ENCODE results near the gene ACAD9. TPM values are rescaled to one million over a fixed set of nuclear protein-coding genes. Genes with fewer than 3 reads are reported as not detected.
A peak's percentile ranks its signal among the peaks of the same experiment; 100 is the strongest.
"Not testable (repeated sequence)": the region's sequence is repeated elsewhere in the genome, so short reads cannot be mapped to it uniquely, and the experiment has no call there.

ACAD9 gene
- total RNA-seq, 6 experiments from 2014 or later, result 28.5 to 36.9 (median 28.9) TPM

GRCh38 chr3:128923576-128923975 lies 44.2 kb downstream of the ACAD9 start:
- DNase-seq, result no peak
- WGBS (ENCODE audit: insufficient coverage, low coverage, low lambda C conversion rate, missing lambda C conversion rate), result 42% methylated on average over 2 of the region's 2 CpGs
- intact Hi-C loops (cut with DNase I), result no loop called here
- Histone ChIP-seq H3K27me3 (no peaks in the 10 kb centered on the region), H3K36me3 (no peaks in the 10 kb centered on the region), H3K4me3 (no peak overlapping the region), H3K4me1 (no peaks in the 10 kb centered on the region), H3K9me3 (no peaks in the 10 kb centered on the region), H3K27ac (no peak overlapping the region)
- ATAC-seq, result no peak
- TF ChIP-seq POLR2A (IDR thresholded peaks at IDR 0.05) (no peak), CTCF (IDR thresholded peaks at IDR 0.05) (peak in 1 of 4 donors; percentile 2)

- ATAC-seq; H3K27me3 ChIP-seq; H3K4me1 ChIP-seq; H3K36me3 ChIP-seq; intact Hi-C loops (cut with DNase I); H3K4me3 ChIP-seq; H3K9me3 ChIP-seq; H3K27ac ChIP-seq: not testable (repeated sequence)
- WGBS (ENCODE audit: insufficient coverage, low coverage, low lambda C conversion rate, missing lambda C conversion rate), result 81% methylated on average over 6 of the region's 6 CpGs
- DNase-seq, result peak in 1 of 3 donors; percentile 32
Measured at GRCh38 chr3:128923986-128924385, 44.6 kb downstream of the ACAD9 start.

GRCh38 chr3:128929364-128929763 lies 49.9 kb downstream of the ACAD9 start:
- 81% methylated on average over 3 of the region's 3 CpGs for WGBS (ENCODE audit: insufficient coverage, low coverage, low lambda C conversion rate, missing lambda C conversion rate)
- H3K9me3 ChIP-seq, result no peaks in the 10 kb centered on the region
- no peak for TF ChIP-seq POLR2A (IDR thresholded peaks at IDR 0.05)
- DNase-seq, result no peak
- no peaks in the 10 kb centered on the region for H3K36me3 ChIP-seq
- no peak for ATAC-seq
- intact Hi-C loops (cut with DNase I), result no loop called here
- H3K4me1 ChIP-seq, result no peaks in the 10 kb centered on the region
- no peak overlapping the region for H3K27ac ChIP-seq
- H3K27me3 ChIP-seq, result no peaks in the 10 kb centered on the region
- no peak overlapping the region for H3K4me3 ChIP-seq

- H3K9me3 ChIP-seq, result no peaks in the 10 kb centered on the region
- 55% methylated on average over 7 of the region's 10 CpGs for WGBS (ENCODE audit: insufficient coverage, low coverage, low lambda C conversion rate, missing lambda C conversion rate)
- H3K4me1 ChIP-seq, result no peaks in the 10 kb centered on the region
- no peak overlapping the region for H3K27ac ChIP-seq
- ATAC-seq (no peak), DNase-seq (no peak)
- no peaks in the 10 kb centered on the region for H3K27me3 ChIP-seq
- intact Hi-C loops (cut with DNase I), result no loop called here
- H3K36me3 ChIP-seq, result no peaks in the 10 kb centered on the region
- no peak overlapping the region for H3K4me3 ChIP-seq
- TF ChIP-seq CTCF (IDR thresholded peaks at IDR 0.05), result no peak
- TF ChIP-seq POLR2A (IDR thresholded peaks at IDR 0.05), result no peak
Measured at GRCh38 chr3:128931046-128931445, 51.6 kb downstream of the ACAD9 start.

GRCh38 chr3:128932516-128933212 lies 53.2 kb downstream of the ACAD9 start:
- intact Hi-C loops (cut with DNase I), result no loop called here
- Histone ChIP-seq H3K9me3 (no peaks in the 10 kb centered on the region), H3K36me3 (no peaks in the 10 kb centered on the region), H3K4me1 (no peaks in the 10 kb centered on the region), H3K27ac (no peak overlapping the region), H3K4me3 (no peak overlapping the region), H3K27me3 (no peaks in the 10 kb centered on the region)
- ATAC-seq, result peak in 1 of 4 donors; percentile 21
- no peak for DNase-seq
- TF ChIP-seq CTCF (IDR thresholded peaks at IDR 0.05) (no peak), POLR2A (IDR thresholded peaks at IDR 0.05) (no peak)
- WGBS (ENCODE audit: insufficient coverage, low coverage, low lambda C conversion rate, missing lambda C conversion rate), result 40% methylated on average over 3 of the region's 12 CpGs
